WTC11 (cell line): Measurements from ENCODE around the gene CAPZB. TPM values are rescaled to one million over a fixed set of nuclear protein-coding genes. Genes with fewer than 3 reads are reported as not detected.

Experiments used
- ATF1 ChIP-seq: sonication (generic); formaldehyde crosslinking; IDR thresholded peaks from 2 replicates; pipeline ENCODE4 v1.8.1; 2023; ENCODE audit warnings: mild to moderate bottlenecking, moderate library complexity, missing genetic modification reagents
- EMX1 ChIP-seq: fragments of 250-450 bp; sonication (Bioruptor Pico); IDR thresholded peaks from 2 replicates; pipeline ENCODE4 v1.8.0; 2021; ENCODE audit warnings: mild to moderate bottlenecking
- ESRRA ChIP-seq: sonication (generic); formaldehyde crosslinking; IDR thresholded peaks from 2 replicates; pipeline ENCODE4 v1.8.1; 2022; ENCODE audit warnings: mild to moderate bottlenecking, missing genetic modification reagents, borderline replicate concordance
- ETV6 ChIP-seq: sonication (generic); formaldehyde crosslinking; IDR thresholded peaks from 2 replicates; pipeline ENCODE4 v1.8.1; 2022; ENCODE audit warnings: mild to moderate bottlenecking, missing genetic modification reagents
- NFE2L1 ChIP-seq: sonication (generic); formaldehyde crosslinking; IDR thresholded peaks from 2 replicates; pipeline ENCODE4 v1.8.1; 2023; ENCODE audit warnings: missing genetic modification reagents
- SP1 ChIP-seq: sonication (generic); formaldehyde crosslinking; conservative IDR thresholded peaks from 2 replicates; pipeline ENCODE4 v1.8.1; 2022; ENCODE audit warnings: missing genetic modification reagents
- TEAD1 ChIP-seq: sonication (generic); formaldehyde crosslinking; IDR thresholded peaks from 2 replicates; pipeline ENCODE4 v1.8.0; 2022; ENCODE audit warnings: mild to moderate bottlenecking, missing genetic modification reagents
- ZBTB21 ChIP-seq: sonication (generic); formaldehyde crosslinking; IDR thresholded peaks from 2 replicates; pipeline ENCODE4 v1.8.1; 2023; ENCODE audit warnings: mild to moderate bottlenecking, missing genetic modification reagents, borderline replicate concordance
- ZNF232 ChIP-seq: sonication (generic); formaldehyde crosslinking; IDR thresholded peaks from 2 replicates; pipeline ENCODE4 v1.8.0; 2022; ENCODE audit warnings: mild to moderate bottlenecking, missing genetic modification reagents
- ZNF416 ChIP-seq: fragments of 250-450 bp; sonication (Bioruptor Pico); IDR thresholded peaks from 2 replicates; pipeline ENCODE4 v1.9.0; 2021; ENCODE audit warnings: mild to moderate bottlenecking, inconsistent platforms
- total RNA-seq: library from RNA; stranded (reverse); gene quantifications from 3 replicates; pipeline ENCODE4 v1.2.3, GENCODE V29; 2021
- TF ChIP-seq, protein P1 (sequence below): fragments of 250-450 bp; sonication (Bioruptor Pico); conservative IDR thresholded peaks from 2 replicates; pipeline ENCODE4 v1.9.0; 2021; ENCODE audit warnings: mild to moderate bottlenecking
- TF ChIP-seq, protein P2 (sequence below): sonication (generic); formaldehyde crosslinking; IDR thresholded peaks from 2 replicates; pipeline ENCODE4 v1.8.1; 2022; ENCODE audit warnings: low read depth, mild to moderate bottlenecking, moderate library complexity, missing genetic modification reagents, borderline replicate concordance
- TF ChIP-seq, protein P3 (sequence below): fragments of 250-450 bp; sonication (Bioruptor Pico); IDR thresholded peaks from 2 replicates; pipeline ENCODE4 v1.9.0; 2021; ENCODE audit warnings: mild to moderate bottlenecking, borderline replicate concordance
- TF ChIP-seq, protein P4 (sequence below): sonication (generic); formaldehyde crosslinking; IDR thresholded peaks from 2 replicates; pipeline ENCODE4 v1.8.0; 2023; ENCODE audit warnings: missing genetic modification reagents
- TF ChIP-seq, protein P5 (sequence below): fragments of 250-450 bp; sonication (Bioruptor Pico); IDR thresholded peaks from 2 replicates; pipeline ENCODE4 v1.9.0; 2021; ENCODE audit warnings: mild to moderate bottlenecking
- TF ChIP-seq, protein P6 (sequence below): sonication (generic); formaldehyde crosslinking; IDR thresholded peaks from 2 replicates; pipeline ENCODE4 v1.8.0; 2023; ENCODE audit warnings: mild to moderate bottlenecking, missing genetic modification reagents
- TF ChIP-seq, protein P7 (sequence below): sonication (generic); formaldehyde crosslinking; IDR thresholded peaks from 2 replicates; pipeline ENCODE4 v1.8.1; 2022; ENCODE audit warnings: mild to moderate bottlenecking, missing genetic modification reagents, moderate library complexity, borderline replicate concordance
- TF ChIP-seq, protein P8 (sequence below): sonication (generic); formaldehyde crosslinking; IDR thresholded peaks from 2 replicates; pipeline ENCODE4 v1.8.1; 2023; ENCODE audit warnings: mild to moderate bottlenecking, missing genetic modification reagents, moderate library complexity

The CAPZB gene
- total RNA-seq, 1 experiment from 2014 or later, result 348 TPM

DNA sequence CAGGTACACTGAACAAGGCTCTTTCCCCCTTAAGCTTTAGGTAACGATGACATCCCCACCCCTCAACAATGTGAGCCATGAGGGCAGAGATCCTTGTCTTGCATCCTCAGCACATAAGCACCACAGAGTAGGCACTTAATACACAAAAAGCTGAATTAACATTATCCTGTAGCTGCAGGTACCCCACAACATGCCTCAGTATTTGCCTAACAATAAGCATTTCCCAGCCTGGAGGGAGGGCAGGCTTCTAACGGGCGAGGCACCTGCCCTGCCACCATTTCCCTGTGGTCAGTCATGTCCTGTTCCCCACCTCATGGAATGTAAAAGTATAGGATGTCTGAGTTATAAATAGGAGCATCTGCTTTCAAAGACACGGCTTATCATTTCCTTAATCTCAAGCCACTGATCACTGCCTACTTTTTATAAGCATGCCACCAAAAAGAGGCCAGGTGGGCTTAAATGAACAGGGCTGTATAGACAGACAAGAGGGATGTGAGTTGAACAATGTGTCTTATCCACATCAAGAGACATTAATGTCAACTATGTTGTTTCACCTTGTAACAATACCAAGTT lies 3.4 kb downstream of the CAPZB start (continued):
- TF ChIP-seq, protein P1, sequence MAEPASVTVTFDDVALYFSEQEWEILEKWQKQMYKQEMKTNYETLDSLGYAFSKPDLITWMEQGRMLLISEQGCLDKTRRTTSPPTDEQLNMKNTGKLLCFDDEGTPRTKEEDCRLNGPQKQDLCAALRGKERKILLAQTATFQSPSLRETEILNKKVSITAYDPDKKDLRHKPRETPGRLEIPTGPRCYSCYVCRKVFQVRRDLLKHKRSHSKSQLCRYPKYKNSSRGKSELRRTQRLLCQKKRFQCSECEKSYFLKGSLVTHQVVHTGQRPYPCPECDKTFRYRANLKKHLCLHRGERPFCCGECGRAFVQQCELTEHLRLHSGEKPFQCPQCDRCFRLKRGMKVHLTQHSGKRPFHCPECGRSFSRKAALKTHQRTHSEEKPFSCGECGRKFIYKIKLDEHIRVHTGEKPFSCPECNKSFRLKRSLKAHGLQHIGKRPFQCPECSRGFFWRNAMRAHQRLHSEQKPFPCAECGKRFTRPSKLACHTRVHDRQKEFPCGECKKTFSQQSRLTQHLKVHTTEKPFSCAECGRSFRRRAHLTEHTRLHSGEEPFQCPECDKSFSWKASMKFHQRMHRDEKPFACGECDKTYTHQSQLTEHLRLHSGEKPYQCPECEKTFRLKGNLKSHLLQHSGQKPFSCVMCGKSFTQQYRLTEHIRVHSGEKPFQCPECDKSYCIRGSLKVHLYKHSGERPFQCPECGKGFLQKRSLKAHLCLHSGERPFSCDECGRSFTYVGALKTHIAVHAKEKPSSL (CRISPR knock-in tag), result no peak
- TF ChIP-seq ETV6 (CRISPR knock-in tag), result peak; percentile 91
- 0 out of 2 replicates have a peak, but pooled peaks have one; percentile 6 for TF ChIP-seq SP1 (CRISPR knock-in tag)
- TF ChIP-seq EMX1 (CRISPR knock-in tag), result no peak
- TF ChIP-seq ESRRA (CRISPR knock-in tag), result no peak
- TF ChIP-seq ZNF416, result no peak
- TF ChIP-seq, protein P2, sequence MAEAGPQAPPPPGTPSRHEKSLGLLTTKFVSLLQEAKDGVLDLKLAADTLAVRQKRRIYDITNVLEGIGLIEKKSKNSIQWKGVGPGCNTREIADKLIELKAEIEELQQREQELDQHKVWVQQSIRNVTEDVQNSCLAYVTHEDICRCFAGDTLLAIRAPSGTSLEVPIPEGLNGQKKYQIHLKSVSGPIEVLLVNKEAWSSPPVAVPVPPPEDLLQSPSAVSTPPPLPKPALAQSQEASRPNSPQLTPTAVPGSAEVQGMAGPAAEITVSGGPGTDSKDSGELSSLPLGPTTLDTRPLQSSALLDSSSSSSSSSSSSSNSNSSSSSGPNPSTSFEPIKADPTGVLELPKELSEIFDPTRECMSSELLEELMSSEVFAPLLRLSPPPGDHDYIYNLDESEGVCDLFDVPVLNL (CRISPR knock-in tag), result no peak
- TF ChIP-seq, protein P3, sequence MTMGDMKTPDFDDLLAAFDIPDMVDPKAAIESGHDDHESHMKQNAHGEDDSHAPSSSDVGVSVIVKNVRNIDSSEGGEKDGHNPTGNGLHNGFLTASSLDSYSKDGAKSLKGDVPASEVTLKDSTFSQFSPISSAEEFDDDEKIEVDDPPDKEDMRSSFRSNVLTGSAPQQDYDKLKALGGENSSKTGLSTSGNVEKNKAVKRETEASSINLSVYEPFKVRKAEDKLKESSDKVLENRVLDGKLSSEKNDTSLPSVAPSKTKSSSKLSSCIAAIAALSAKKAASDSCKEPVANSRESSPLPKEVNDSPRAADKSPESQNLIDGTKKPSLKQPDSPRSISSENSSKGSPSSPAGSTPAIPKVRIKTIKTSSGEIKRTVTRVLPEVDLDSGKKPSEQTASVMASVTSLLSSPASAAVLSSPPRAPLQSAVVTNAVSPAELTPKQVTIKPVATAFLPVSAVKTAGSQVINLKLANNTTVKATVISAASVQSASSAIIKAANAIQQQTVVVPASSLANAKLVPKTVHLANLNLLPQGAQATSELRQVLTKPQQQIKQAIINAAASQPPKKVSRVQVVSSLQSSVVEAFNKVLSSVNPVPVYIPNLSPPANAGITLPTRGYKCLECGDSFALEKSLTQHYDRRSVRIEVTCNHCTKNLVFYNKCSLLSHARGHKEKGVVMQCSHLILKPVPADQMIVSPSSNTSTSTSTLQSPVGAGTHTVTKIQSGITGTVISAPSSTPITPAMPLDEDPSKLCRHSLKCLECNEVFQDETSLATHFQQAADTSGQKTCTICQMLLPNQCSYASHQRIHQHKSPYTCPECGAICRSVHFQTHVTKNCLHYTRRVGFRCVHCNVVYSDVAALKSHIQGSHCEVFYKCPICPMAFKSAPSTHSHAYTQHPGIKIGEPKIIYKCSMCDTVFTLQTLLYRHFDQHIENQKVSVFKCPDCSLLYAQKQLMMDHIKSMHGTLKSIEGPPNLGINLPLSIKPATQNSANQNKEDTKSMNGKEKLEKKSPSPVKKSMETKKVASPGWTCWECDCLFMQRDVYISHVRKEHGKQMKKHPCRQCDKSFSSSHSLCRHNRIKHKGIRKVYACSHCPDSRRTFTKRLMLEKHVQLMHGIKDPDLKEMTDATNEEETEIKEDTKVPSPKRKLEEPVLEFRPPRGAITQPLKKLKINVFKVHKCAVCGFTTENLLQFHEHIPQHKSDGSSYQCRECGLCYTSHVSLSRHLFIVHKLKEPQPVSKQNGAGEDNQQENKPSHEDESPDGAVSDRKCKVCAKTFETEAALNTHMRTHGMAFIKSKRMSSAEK (CRISPR knock-in tag), result no peak
- TF ChIP-seq, protein P4, sequence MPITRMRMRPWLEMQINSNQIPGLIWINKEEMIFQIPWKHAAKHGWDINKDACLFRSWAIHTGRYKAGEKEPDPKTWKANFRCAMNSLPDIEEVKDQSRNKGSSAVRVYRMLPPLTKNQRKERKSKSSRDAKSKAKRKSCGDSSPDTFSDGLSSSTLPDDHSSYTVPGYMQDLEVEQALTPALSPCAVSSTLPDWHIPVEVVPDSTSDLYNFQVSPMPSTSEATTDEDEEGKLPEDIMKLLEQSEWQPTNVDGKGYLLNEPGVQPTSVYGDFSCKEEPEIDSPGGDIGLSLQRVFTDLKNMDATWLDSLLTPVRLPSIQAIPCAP (CRISPR knock-in tag), result no peak
- TF ChIP-seq, protein P5, sequence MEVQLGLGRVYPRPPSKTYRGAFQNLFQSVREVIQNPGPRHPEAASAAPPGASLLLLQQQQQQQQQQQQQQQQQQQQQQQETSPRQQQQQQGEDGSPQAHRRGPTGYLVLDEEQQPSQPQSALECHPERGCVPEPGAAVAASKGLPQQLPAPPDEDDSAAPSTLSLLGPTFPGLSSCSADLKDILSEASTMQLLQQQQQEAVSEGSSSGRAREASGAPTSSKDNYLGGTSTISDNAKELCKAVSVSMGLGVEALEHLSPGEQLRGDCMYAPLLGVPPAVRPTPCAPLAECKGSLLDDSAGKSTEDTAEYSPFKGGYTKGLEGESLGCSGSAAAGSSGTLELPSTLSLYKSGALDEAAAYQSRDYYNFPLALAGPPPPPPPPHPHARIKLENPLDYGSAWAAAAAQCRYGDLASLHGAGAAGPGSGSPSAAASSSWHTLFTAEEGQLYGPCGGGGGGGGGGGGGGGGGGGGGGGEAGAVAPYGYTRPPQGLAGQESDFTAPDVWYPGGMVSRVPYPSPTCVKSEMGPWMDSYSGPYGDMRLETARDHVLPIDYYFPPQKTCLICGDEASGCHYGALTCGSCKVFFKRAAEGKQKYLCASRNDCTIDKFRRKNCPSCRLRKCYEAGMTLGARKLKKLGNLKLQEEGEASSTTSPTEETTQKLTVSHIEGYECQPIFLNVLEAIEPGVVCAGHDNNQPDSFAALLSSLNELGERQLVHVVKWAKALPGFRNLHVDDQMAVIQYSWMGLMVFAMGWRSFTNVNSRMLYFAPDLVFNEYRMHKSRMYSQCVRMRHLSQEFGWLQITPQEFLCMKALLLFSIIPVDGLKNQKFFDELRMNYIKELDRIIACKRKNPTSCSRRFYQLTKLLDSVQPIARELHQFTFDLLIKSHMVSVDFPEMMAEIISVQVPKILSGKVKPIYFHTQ (CRISPR knock-in tag), result no peak
- TF ChIP-seq TEAD1 (CRISPR knock-in tag), result peak; percentile 81; the same call in 1 of the 2 replicates
- TF ChIP-seq ZBTB21 (CRISPR knock-in tag), result no peak
- TF ChIP-seq, protein P6, sequence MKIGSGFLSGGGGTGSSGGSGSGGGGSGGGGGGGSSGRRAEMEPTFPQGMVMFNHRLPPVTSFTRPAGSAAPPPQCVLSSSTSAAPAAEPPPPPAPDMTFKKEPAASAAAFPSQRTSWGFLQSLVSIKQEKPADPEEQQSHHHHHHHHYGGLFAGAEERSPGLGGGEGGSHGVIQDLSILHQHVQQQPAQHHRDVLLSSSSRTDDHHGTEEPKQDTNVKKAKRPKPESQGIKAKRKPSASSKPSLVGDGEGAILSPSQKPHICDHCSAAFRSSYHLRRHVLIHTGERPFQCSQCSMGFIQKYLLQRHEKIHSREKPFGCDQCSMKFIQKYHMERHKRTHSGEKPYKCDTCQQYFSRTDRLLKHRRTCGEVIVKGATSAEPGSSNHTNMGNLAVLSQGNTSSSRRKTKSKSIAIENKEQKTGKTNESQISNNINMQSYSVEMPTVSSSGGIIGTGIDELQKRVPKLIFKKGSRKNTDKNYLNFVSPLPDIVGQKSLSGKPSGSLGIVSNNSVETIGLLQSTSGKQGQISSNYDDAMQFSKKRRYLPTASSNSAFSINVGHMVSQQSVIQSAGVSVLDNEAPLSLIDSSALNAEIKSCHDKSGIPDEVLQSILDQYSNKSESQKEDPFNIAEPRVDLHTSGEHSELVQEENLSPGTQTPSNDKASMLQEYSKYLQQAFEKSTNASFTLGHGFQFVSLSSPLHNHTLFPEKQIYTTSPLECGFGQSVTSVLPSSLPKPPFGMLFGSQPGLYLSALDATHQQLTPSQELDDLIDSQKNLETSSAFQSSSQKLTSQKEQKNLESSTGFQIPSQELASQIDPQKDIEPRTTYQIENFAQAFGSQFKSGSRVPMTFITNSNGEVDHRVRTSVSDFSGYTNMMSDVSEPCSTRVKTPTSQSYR (CRISPR knock-in tag), result no peak
- TF ChIP-seq, protein P7, sequence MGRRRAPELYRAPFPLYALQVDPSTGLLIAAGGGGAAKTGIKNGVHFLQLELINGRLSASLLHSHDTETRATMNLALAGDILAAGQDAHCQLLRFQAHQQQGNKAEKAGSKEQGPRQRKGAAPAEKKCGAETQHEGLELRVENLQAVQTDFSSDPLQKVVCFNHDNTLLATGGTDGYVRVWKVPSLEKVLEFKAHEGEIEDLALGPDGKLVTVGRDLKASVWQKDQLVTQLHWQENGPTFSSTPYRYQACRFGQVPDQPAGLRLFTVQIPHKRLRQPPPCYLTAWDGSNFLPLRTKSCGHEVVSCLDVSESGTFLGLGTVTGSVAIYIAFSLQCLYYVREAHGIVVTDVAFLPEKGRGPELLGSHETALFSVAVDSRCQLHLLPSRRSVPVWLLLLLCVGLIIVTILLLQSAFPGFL (CRISPR knock-in tag), result no peak
- TF ChIP-seq NFE2L1 (CRISPR knock-in tag), result no peak
- TF ChIP-seq, protein P8, sequence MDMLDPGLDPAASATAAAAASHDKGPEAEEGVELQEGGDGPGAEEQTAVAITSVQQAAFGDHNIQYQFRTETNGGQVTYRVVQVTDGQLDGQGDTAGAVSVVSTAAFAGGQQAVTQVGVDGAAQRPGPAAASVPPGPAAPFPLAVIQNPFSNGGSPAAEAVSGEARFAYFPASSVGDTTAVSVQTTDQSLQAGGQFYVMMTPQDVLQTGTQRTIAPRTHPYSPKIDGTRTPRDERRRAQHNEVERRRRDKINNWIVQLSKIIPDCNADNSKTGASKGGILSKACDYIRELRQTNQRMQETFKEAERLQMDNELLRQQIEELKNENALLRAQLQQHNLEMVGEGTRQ (CRISPR knock-in tag), result no peak
- TF ChIP-seq ATF1 (CRISPR knock-in tag), result no peak
- 0 out of 2 replicates have a peak, but pooled peaks have one; percentile 22 for TF ChIP-seq ZNF232
